ENCODE data around the gene SRSF8.

- TF ChIP-seq POLR2AphosphoS5 (IDR thresholded peaks at IDR 0.05) (no peak), POLR2A (IDR thresholded peaks at IDR 0.05; ENCODE audit: low read depth) (no peak)
- TF ChIP-seq, protein P1, sequence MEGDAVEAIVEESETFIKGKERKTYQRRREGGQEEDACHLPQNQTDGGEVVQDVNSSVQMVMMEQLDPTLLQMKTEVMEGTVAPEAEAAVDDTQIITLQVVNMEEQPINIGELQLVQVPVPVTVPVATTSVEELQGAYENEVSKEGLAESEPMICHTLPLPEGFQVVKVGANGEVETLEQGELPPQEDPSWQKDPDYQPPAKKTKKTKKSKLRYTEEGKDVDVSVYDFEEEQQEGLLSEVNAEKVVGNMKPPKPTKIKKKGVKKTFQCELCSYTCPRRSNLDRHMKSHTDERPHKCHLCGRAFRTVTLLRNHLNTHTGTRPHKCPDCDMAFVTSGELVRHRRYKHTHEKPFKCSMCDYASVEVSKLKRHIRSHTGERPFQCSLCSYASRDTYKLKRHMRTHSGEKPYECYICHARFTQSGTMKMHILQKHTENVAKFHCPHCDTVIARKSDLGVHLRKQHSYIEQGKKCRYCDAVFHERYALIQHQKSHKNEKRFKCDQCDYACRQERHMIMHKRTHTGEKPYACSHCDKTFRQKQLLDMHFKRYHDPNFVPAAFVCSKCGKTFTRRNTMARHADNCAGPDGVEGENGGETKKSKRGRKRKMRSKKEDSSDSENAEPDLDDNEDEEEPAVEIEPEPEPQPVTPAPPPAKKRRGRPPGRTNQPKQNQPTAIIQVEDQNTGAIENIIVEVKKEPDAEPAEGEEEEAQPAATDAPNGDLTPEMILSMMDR (IDR thresholded peaks at IDR 0.05), result no peak
These were observed 3.8 kb downstream of the SRSF8 start for GRCh38 chr11:95070471-95070870.
